Type B pancreatic cell (in vitro differentiated cells): ENCODE data around the gene PSEN2. TPM values are rescaled to one million over a fixed set of nuclear protein-coding genes. Genes with fewer than 3 reads are reported as not detected.

Experiments used
- DNase-seq: peaks from one replicate; pipeline ENCODE4 v3.0.0; 2021; ENCODE audit warnings: mixed read lengths; ENCODE audit not compliant: unreplicated experiment; ENCODE audit errors: extremely low spot score
- H3K27ac Mint-ChIP-seq: 2 replicates; pipeline ENCODE4 v1.8.0; 2021; ENCODE audit warnings: mild to moderate bottlenecking, mixed read lengths
- H3K27me3 Mint-ChIP-seq: 2 replicates; pipeline ENCODE4 v1.8.0; 2021; ENCODE audit warnings: mixed read lengths
- H3K36me3 Mint-ChIP-seq: 2 replicates; pipeline ENCODE4 v1.8.0; 2021; ENCODE audit warnings: mixed read lengths
- H3K4me1 Mint-ChIP-seq: one replicate; pipeline ENCODE4 v1.8.0; 2021; ENCODE audit warnings: mixed read lengths; ENCODE audit not compliant: unreplicated experiment
- H3K4me3 Mint-ChIP-seq: 2 replicates; pipeline ENCODE4 v1.8.0; 2021; ENCODE audit warnings: mild to moderate bottlenecking, mixed read lengths
- H3K9me3 Mint-ChIP-seq: 2 replicates; pipeline ENCODE4 v1.8.0; 2021; ENCODE audit warnings: mixed read lengths
- CTCF ChIP-seq: fragments of 200-600 bp; sonication (generic); conservative IDR thresholded peaks from 2 replicates; pipeline ENCODE4 v1.5.0; 2021; ENCODE audit warnings: antibody characterized with exemption, mild to moderate bottlenecking
- total RNA-seq: library from RNA; stranded (reverse); gene quantifications from 2 replicates; pipeline ENCODE4 v1.2.1, GENCODE V29; 2021; ENCODE audit warnings: low replicate concordance

Gene PSEN2
- total RNA-seq, 1 donor from 2014 or later: 22.6 TPM

GRCh38 chr1:226940806-226941067, 70.3 kb downstream of the PSEN2 start:
- Mint-ChIP-seq H3K4me1 (peaks cover 48% of the 10 kb centered on the region), H3K9me3 (no peaks in the 10 kb centered on the region), H3K27ac (no peak overlapping the region), H3K27me3 (no peaks in the 10 kb centered on the region), H3K4me3 (peak overlapping the region; percentile 92), H3K36me3 (no peaks in the 10 kb centered on the region)
- no peak for TF ChIP-seq CTCF
- DNase-seq: no peak

GRCh38 chr1:226942392-226942791, 72.0 kb downstream of the PSEN2 start:
- Mint-ChIP-seq H3K4me3 (peak overlapping the region; percentile 62), H3K27me3 (no peaks in the 10 kb centered on the region), H3K27ac (peak overlapping the region; percentile 10), H3K36me3 (no peaks in the 10 kb centered on the region), H3K9me3 (no peaks in the 10 kb centered on the region), H3K4me1 (peaks cover 58% of the 10 kb centered on the region)
- DNase-seq: peak; percentile 24
- TF ChIP-seq CTCF: no peak

GRCh38 chr1:226943156-226943555, 72.7 kb downstream of the PSEN2 start:
- Mint-ChIP-seq H3K9me3 (no peaks in the 10 kb centered on the region), H3K36me3 (no peaks in the 10 kb centered on the region), H3K4me3 (no peak overlapping the region), H3K4me1 (peaks cover 58% of the 10 kb centered on the region), H3K27ac (no peak overlapping the region), H3K27me3 (no peaks in the 10 kb centered on the region)
- DNase-seq: peak; percentile 34
- TF ChIP-seq CTCF: no peak

- no peaks in the 10 kb centered on the region for H3K27me3 Mint-ChIP-seq
- H3K4me3 Mint-ChIP-seq: no peak overlapping the region
- DNase-seq: peak; percentile 40
- H3K4me1 Mint-ChIP-seq: peaks cover 53% of the 10 kb centered on the region
- H3K36me3 Mint-ChIP-seq: no peaks in the 10 kb centered on the region
- H3K27ac Mint-ChIP-seq: peak overlapping the region; percentile 37
- TF ChIP-seq CTCF: no peak
- H3K9me3 Mint-ChIP-seq: no peaks in the 10 kb centered on the region
Measured at GRCh38 chr1:226943927-226944326, 73.5 kb downstream of the PSEN2 start.

- H3K36me3 Mint-ChIP-seq: no peaks in the 10 kb centered on the region
- TF ChIP-seq CTCF: no peak
- H3K4me3 Mint-ChIP-seq: peak overlapping the region; percentile 52
- H3K27ac Mint-ChIP-seq: peak overlapping the region; percentile 73
- DNase-seq: no peak
- no peaks in the 10 kb centered on the region for H3K9me3 Mint-ChIP-seq
- H3K27me3 Mint-ChIP-seq: no peaks in the 10 kb centered on the region
- H3K4me1 Mint-ChIP-seq: peaks cover 53% of the 10 kb centered on the region
Measured at GRCh38 chr1:226945106-226945857, 74.9 kb downstream of the PSEN2 start.

Other genes with a start within 250 kb of the PSEN2 start
- gene ITPKB, start 131.3 kb upstream of the PSEN2 start, total RNA-seq: 24.5 and 31.4 TPM in 2 replicates
- 21.0 and 29.7 TPM in 2 replicates for gene COQ8A, start 69.7 kb downstream of the PSEN2 start, total RNA-seq